Measurements from ENCODE around the gene TCERG1L.

The TCERG1L gene

DNA sequence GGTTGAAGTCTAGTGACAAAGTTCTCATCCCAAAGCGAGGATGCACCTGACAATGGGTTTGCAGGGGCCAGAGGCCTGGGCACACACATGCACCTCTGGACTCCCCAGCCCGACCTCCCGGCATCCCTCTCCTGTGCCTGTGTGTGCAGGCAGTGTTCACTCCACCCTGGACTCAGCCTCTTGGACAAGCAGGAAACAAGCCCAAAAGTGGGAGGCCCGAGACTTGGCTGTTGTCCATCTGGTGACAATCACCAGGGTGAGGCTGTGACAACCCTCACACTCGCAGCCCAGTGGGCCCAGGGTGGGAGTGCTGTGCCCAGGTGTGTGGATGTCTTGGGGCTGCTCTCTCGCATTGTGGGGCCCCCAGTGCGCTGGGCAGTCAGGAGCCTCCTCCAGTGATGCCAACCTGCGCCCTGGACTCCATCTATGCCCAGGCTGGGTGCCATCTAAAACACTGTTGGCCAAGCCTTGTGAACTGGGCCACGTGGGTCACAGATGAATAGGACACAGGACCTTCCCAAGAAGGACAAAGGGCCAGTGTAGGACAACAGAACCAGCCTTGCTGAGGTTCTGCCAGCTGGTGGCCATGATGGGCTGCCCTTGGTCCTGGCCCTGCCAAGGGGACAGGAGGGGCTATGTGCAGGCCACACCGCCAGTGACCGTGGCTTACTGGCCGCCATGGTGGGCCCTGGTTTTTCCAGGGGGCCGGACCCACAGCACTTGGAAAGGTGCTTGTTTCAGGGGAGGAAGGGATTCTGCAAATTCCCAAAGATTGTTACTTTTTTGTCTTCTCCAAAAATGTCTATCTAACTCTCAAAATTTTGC lies 144.3 kb downstream of the TCERG1L start:
- no peak for TF ChIP-seq CTCF (conservative IDR thresholded peaks at IDR 0.05; ENCODE audit: control insufficient read depth, insufficient read depth, low read depth, low read length)
- H3K4me3 ChIP-seq (ENCODE audit: control insufficient read depth, low read depth, low read length) = no peak overlapping the region
- DNase-seq (ENCODE audit: low read depth) = no peak

GRCh38 chr10:131166486-131166885 lies 145.0 kb downstream of the TCERG1L start:
- no peak overlapping the region for H3K4me3 ChIP-seq (ENCODE audit: control insufficient read depth, low read depth, low read length)
- no peak for DNase-seq (ENCODE audit: low read depth)
- TF ChIP-seq CTCF (conservative IDR thresholded peaks at IDR 0.05; ENCODE audit: control insufficient read depth, insufficient read depth, low read depth, low read length) = no peak

DNA sequence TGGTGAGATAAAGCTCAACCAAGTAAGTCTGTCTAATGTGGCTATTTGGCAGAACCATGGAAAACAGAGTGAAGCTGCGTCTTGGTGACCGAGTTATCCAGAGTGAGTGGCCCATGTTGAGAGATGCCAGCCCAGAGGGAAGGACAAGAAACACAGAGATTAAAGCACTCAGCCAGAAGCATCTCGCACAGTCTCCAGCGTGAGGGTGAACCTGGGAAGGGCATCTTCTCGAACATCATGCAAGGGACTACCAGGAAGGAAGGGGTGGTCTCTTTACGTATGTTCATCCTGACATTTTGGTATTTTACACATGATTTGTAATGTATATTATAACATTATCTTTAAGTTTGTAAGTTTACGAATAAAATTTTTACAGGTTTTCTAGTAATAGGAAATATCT lies 146.4 kb downstream of the TCERG1L start:
- no peak overlapping the region for H3K4me3 ChIP-seq (ENCODE audit: control insufficient read depth, low read depth, low read length)
- TF ChIP-seq CTCF (conservative IDR thresholded peaks at IDR 0.05; ENCODE audit: control insufficient read depth, insufficient read depth, low read depth, low read length) = no peak
- DNase-seq (ENCODE audit: low read depth) = no peak

DNA sequence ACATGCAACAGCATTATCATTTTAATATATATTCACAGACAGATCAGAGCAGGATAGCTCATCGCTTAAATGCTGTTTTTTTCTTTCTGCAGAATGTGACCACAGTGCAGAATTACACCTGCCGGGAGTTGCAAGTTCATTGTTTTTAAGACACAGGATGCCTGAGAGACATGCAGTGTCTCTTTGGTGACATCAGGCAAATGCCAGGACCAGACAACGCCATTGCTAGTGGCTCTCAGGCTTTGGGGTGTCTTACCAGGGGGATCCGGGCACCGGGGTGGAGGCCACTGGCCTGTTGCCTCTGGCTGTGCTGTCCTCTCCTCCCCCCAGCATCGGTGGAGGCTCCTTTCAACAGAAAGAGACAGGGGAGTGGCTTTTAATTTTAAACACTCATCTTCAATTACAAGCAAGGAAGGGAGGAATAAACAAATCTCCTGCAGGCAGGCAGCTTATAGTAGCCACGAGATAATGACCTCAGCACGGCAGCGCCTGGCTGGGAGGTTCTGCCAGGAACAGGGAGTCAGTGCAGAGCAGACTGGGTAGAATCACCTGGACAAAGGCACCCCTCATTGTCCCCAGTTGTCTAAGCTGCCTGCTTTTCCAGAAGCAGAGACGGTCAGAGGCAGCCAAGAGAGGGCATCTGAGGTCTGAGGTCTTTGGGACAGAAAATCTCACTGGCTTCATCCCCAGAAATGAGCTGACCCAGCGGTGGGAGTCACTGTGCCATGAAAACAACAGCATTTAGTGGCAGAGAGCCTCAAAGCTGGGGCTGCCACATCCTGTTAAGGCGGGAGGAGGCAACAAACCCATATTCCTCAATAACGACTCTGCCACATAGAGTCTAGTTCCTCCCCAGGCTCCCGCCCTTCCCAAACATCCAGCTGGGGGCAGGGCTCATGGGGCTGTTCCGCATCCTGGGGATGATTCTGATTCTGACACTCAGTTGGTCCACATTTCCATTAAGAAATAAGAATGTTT lies 148.4 kb downstream of the TCERG1L start:
- DNase-seq (ENCODE audit: low read depth) = no peak
- no peak overlapping the region for H3K4me3 ChIP-seq (ENCODE audit: control insufficient read depth, low read depth, low read length)
- TF ChIP-seq CTCF (conservative IDR thresholded peaks at IDR 0.05; ENCODE audit: control insufficient read depth, insufficient read depth, low read depth, low read length) = no peak

GRCh38 chr10:131162211-131162610 lies 149.3 kb downstream of the TCERG1L start:
- DNase-seq (ENCODE audit: low read depth) = no peak
- H3K4me3 ChIP-seq (ENCODE audit: control insufficient read depth, low read depth, low read length) = no peak overlapping the region
- no peak for TF ChIP-seq CTCF (conservative IDR thresholded peaks at IDR 0.05; ENCODE audit: control insufficient read depth, insufficient read depth, low read depth, low read length)

GRCh38 chr10:131161087-131161486 lies 150.4 kb downstream of the TCERG1L start:
- TF ChIP-seq CTCF (conservative IDR thresholded peaks at IDR 0.05; ENCODE audit: control insufficient read depth, insufficient read depth, low read depth, low read length) = no peak
- DNase-seq (ENCODE audit: low read depth) = no peak

More at GRCh38 chr10:131161087-131161486, 150.4 kb downstream of the TCERG1L start:
- H3K4me3 ChIP-seq (ENCODE audit: control insufficient read depth, low read depth, low read length) = no peak overlapping the region

Data from fibroblast of mammary gland (primary cell).